LNCaP clone FGC (cell line): ENCODE measurements around the gene IGFBP1.
"Not testable (repeated sequence)": the region's sequence is repeated elsewhere in the genome, so short reads cannot be mapped to it uniquely, and the experiment has no call there.

Source experiments
- DNase-seq: peaks from one replicate; pipeline ENCODE4 v3.0.0-alpha.2; 2011; ENCODE audit warnings: low read depth
- H3K4me3 ChIP-seq: 2 replicates; pipeline ENCODE4 v1.5.1; 2011; ENCODE audit warnings: mild to moderate bottlenecking, low read depth, low read length, control low read depth
- TF ChIP-seq, protein P1 (sequence below): IDR thresholded peaks from 2 replicates; pipeline ENCODE4 v1.5.1; 2012; ENCODE audit warnings: mild to moderate bottlenecking; ENCODE audit not compliant: control insufficient read depth, insufficient read depth; ENCODE audit errors: extremely low read depth

Gene IGFBP1

DNA sequence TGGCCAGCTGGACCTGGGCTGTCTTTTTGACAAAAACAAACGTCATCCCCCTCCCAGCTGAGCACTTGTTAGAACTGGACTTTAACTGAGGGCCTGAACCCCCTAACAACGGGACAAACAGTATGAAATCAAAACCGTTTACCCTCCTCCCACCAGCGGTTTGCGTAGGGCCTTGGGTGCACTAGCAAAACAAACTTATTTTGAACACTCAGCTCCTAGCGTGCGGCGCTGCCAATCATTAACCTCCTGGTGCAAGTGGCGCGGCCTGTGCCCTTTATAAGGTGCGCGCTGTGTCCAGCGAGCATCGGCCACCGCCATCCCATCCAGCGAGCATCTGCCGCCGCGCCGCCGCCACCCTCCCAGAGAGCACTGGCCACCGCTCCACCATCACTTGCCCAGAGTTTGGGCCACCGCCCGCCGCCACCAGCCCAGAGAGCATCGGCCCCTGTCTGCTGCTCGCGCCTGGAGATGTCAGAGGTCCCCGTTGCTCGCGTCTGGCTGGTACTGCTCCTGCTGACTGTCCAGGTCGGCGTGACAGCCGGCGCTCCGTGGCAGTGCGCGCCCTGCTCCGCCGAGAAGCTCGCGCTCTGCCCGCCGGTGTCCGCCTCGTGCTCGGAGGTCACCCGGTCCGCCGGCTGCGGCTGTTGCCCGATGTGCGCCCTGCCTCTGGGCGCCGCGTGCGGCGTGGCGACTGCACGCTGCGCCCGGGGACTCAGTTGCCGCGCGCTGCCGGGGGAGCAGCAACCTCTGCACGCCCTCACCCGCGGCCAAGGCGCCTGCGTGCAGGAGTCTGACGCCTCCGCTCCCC lies at the start of gene IGFBP1:
Gene IGFBP1 (plus strand): TSS at position 304 of the 808 bp plus-strand sequence. CDS start 165 bp downstream, at position 469.
- DNase-seq = no peak
- TF ChIP-seq, protein P1, sequence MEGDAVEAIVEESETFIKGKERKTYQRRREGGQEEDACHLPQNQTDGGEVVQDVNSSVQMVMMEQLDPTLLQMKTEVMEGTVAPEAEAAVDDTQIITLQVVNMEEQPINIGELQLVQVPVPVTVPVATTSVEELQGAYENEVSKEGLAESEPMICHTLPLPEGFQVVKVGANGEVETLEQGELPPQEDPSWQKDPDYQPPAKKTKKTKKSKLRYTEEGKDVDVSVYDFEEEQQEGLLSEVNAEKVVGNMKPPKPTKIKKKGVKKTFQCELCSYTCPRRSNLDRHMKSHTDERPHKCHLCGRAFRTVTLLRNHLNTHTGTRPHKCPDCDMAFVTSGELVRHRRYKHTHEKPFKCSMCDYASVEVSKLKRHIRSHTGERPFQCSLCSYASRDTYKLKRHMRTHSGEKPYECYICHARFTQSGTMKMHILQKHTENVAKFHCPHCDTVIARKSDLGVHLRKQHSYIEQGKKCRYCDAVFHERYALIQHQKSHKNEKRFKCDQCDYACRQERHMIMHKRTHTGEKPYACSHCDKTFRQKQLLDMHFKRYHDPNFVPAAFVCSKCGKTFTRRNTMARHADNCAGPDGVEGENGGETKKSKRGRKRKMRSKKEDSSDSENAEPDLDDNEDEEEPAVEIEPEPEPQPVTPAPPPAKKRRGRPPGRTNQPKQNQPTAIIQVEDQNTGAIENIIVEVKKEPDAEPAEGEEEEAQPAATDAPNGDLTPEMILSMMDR = no peak
- H3K4me3 ChIP-seq = peak within 1 kb of the TSS; percentile 6; the same call in 1 of the 2 replicates

DNA sequence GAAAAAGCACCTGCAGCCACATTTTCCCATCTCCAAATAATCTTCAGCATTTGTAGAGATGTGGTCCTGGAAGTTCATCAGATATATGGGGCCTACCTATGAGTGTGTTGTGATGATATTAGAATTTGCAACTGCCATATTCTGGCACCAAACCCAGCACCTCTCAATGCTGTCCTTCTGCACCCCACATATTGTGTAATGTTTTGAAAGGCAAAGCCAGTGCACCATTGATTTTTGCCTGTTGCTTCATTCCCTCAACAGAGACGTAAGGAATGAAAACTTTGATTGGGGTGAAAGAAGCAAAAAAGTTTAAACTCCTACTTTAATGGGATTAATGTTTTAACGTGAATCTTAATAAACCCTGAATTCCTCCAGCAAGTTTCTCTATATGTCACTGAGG lies 49.4 kb upstream of the IGFBP1 start:
- not testable (repeated sequence) for H3K4me3 ChIP-seq, DNase-seq

DNA sequence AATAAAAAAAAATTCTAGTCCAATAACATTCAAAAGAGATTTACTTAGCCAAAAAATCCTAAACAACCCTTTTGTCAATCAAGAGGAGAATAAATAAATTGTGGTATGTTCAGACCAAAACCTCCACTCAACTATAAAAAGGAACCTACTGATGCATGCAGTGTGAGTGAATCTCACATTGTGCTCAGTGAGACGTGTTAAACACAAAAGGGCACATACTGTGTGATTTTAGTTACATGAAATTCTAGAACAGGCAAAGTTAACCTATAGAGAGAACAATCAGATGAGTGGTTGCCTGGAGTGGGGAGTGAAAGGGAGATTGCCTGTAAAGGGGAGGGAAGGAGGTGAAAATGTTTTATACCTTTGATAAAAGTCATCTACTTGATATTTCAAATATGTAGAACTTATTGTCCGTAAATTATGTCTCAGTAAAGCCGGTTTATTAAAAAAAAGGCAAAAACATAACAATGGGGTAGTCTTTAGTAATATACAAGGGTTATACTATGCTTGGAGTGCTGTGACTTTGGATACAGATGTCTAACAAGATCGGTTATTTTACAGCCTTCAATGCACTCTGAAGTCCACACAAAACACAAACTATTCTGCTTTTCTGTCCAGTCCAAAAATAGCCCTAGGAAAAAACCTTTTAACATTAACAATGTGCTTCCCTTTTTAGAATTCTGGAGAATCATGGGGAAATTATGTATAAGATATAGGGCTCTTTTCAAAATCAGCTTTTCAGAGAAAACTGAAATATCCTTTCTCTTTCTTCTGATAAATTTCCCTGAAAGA lies 46.2 kb upstream of the IGFBP1 start:
- not testable (repeated sequence) for H3K4me3 ChIP-seq, DNase-seq

DNA sequence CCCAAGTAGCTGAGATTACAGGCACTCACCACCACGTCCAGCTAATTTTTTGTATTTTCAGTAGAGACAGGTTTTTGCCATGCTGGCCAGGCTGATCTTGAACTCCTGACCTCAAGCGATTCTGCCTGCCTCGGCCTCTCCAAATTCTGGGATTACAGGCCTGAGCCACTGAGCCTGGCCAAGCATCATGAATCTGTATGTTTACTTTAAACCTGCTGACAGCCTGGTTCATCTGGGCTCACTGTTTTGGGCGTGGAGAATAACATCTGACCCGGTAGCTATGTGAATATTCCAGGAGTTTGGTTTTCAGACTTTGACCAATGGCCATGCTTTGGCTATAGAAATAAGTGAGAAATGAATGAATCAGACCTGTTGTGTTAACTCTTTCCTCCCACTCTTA lies 41.8 kb upstream of the IGFBP1 start:
- not testable (repeated sequence) for H3K4me3 ChIP-seq, DNase-seq

DNA sequence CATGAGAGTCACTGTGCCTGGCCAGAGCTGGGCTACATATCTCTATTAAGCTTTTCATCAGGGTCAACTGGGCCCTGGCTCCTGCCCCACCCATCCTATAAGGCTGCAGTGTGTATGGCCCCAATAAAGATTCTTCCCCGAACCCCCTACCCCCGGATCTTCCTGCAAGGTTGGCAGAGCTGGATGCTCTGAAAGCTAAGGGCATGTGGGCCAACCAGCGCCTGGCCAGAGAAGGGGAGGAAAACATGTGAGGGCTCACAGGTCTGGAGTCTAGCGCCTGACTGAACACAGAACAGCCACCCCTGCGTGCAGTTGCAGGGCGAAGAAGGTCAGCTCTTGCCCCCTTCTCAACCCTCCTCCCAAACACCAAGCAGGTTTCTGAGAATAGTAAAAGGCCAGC lies 39.6 kb upstream of the IGFBP1 start:
- DNase-seq, H3K4me3 ChIP-seq: not testable (repeated sequence)

DNA sequence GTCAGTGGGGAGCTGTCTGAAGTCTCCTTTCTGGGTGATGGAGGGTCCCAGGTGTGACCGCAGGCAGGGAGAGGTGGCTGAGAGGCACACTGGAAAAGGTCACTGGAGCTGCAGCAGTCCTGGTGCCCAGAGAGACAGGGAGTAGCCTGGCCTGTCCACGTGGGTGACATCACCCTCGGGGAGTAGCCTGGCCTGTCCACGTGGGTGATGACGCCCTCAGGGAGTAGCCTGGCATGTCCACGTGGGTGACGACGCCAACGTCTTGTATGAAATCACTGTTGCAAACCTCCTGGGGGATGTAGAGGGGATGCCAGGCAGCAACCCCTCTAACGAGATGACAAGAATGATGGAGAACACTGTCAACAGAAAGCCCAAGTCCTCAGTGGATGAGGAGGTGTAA lies 35.3 kb upstream of the IGFBP1 start:
- not testable (repeated sequence) for H3K4me3 ChIP-seq, DNase-seq

DNA sequence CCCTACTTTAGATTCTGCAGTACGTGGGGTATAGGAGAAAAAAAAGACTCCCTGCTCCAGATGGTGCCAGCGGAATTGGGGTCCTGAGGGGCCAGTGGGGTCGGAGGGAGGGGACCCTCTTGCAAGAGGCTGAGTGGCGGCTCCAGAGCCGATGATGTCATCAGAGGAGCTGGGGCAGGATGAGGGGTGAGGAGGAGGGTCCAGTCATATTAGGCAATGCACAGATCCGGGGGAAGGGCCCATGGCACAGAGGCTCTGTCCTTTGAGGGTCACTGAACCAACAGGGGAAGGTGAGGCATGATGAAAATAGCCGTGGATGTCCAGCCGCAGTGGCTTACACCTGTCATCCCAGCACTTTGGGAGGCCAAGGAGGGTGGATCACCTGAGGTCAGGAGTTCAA lies 34.8 kb upstream of the IGFBP1 start:
- not testable (repeated sequence) for DNase-seq

DNA sequence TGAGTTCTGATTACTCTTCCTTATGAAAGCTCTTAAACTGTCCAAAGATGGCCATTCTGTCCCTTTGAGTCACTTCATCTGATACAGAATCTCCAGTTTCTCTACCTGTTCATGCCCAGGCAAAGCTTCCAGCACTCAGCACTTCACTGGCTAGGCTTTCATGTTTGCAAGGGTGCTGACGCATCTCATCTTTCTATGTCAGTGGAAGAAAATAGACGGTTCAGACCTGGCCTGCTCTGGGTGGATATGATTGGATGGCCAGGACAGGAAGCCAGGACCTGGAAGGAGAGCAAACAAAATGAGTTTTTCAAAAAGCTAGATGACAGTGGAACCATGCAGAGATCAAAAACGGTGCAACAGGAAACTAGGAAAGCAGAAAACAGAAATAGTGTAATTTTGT lies 32.6 kb upstream of the IGFBP1 start:
- H3K4me3 ChIP-seq, DNase-seq: not testable (repeated sequence)

More for the DNA sequence above, 34.8 kb upstream of the IGFBP1 start:
- H3K4me3 ChIP-seq = not testable (repeated sequence)

DNA sequence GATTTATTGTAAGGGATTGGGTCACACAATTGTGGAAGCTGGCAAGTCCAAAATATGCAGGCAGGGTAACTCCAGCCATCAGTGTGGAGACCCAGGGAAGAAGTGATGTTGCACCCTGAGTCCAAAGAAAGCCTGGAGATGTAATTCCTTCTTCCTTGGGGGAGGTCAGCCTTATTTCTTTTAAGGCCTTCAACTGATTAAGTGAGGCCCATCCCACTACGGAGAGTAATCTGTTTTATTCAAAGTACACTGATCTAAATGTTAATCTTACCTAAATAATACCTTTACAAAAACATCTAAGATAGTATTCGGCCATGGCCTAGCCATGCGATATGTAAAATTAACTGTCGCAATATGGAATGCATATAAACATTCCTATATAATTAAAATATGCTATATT lies 31.4 kb upstream of the IGFBP1 start:
- not testable (repeated sequence) for H3K4me3 ChIP-seq, DNase-seq

DNA sequence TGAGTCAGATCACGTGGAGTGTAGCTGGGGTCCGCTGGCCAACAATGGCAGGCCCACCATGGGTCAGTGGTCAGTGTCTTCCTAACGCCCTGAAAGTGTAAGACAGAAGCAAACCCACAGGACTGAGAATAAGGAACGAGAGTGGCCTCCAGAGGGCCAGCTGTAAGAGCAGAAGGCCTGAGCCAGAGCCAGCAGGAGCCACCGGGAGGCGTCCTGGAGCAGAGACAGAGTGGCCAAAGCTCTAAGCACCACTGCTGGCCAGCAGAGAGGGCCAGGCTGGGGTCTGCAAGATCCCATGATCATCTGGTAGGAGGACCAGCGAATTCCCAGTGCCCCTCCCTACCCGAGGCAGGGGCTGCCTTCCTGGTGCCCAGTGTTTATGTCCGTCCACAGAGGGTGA lies 24.6 kb upstream of the IGFBP1 start:
- no peak for DNase-seq
- TF ChIP-seq, protein P1 = no peak
- H3K4me3 ChIP-seq = no peak overlapping the region

DNA sequence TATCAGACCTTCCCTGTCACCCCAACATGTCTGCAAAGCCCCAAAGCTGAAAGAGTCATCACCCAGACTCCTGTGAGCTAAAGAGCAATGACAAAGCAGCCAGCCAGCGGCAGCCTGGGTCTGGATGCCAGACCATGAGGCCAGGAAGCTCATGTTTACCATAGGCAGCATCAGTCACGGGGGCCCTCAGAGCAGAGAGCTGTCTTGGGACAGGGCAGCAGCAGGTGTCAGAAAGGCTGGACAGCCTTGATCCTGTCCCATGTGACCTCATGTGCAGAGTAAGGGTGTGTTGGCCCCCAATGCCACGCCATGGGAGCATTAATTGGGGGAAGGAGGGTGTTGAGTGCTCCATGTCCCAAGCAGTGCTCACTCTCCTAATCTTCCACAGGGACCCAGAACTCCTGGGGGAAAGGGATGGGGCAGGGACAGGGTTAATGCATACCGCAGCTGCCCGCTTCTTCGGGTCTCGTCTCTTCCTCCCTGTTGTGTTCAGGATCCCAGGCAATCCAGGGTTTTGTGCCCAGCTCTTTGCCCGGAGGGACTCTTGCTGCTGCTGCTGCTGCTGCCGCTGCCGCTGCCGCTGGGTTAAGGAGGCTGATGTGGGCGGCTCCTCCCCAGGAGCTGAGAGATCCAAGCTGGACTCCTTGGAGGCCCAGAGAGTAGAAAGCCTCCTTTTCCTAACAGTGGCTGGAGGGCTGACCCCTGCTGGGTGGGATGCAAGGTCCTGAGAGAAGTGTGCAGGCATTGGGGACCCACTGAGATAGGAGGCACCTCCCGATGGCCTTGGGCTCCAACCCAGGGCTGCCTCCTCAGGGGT lies 22.5 kb upstream of the IGFBP1 start:
- DNase-seq = no peak
- TF ChIP-seq, protein P1 = no peak
- H3K4me3 ChIP-seq = no peak overlapping the region
